Astrocyte (in vitro differentiated cells and primary cell): ENCODE measurements around the gene GSAP. TPM values are rescaled to one million over a fixed set of nuclear protein-coding genes. Genes with fewer than 3 reads are reported as not detected.

Experiments used
- DNase-seq: peaks from one replicate; pipeline ENCODE4 v3.0.0-alpha.2; 2010; ENCODE audit warnings: low read depth
- FAIRE-seq: peaks from 2 replicates; lab custom pipeline; 2011; peaks lifted over from hg19 to GRCh38; lab: Jason Lieb, UNC
- H2AFZ ChIP-seq: 2 replicates; pipeline ENCODE4 v1.6.0; 2012; ENCODE audit warnings: low read depth, low read length, inconsistent platforms
- H3K27ac ChIP-seq: 2 replicates; pipeline ENCODE4 v1.5.1; 2011; ENCODE audit warnings: low read depth, low read length, inconsistent platforms
- H3K27me3 ChIP-seq: 2 replicates; pipeline ENCODE4 v1.6.0; 2011; ENCODE audit warnings: low read length, inconsistent platforms; ENCODE audit not compliant: insufficient read depth
- H3K36me3 ChIP-seq: 2 replicates; pipeline ENCODE4 v1.5.1; 2011; ENCODE audit warnings: low read length, inconsistent platforms; ENCODE audit not compliant: insufficient read depth
- H3K4me1 ChIP-seq: 2 replicates; pipeline ENCODE4 v1.5.1; 2011; ENCODE audit warnings: low read length, inconsistent platforms; ENCODE audit not compliant: insufficient read depth
- H3K4me2 ChIP-seq: 2 replicates; pipeline ENCODE4 v1.6.0; 2012; ENCODE audit warnings: low read length, inconsistent platforms
- H3K4me3 ChIP-seq: 2 replicates; pipeline ENCODE4 v1.5.1; 2011; ENCODE audit warnings: low read depth, mild to moderate bottlenecking, low read length, inconsistent platforms; ENCODE audit not compliant: insufficient read depth
- H3K79me2 ChIP-seq: 2 replicates; pipeline ENCODE4 v1.6.0; 2012; ENCODE audit warnings: mild to moderate bottlenecking, low read length, inconsistent platforms; ENCODE audit not compliant: insufficient read depth
- H3K9ac ChIP-seq: 2 replicates; pipeline ENCODE4 v1.6.0; 2012; ENCODE audit warnings: mild to moderate bottlenecking, low read length, inconsistent platforms
- H3K9me3 ChIP-seq: 2 replicates; pipeline ENCODE4 v1.5.1; 2012; ENCODE audit warnings: low read depth, mild to moderate bottlenecking, low read length, inconsistent platforms; ENCODE audit not compliant: insufficient read depth
- H4K20me1 ChIP-seq: 2 replicates; pipeline ENCODE4 v1.6.0; 2012; ENCODE audit warnings: low read length, inconsistent platforms; ENCODE audit not compliant: insufficient read depth
- H3K27ac Mint-ChIP-seq: one replicate; pipeline ENCODE4 v1.8.0; 2021; ENCODE audit warnings: mild to moderate bottlenecking, mixed read lengths; ENCODE audit not compliant: unreplicated experiment
- H3K27me3 Mint-ChIP-seq: one replicate; pipeline ENCODE4 v1.8.0; 2021; ENCODE audit warnings: low read depth, mixed read lengths; ENCODE audit not compliant: unreplicated experiment
- H3K36me3 Mint-ChIP-seq: one replicate; pipeline ENCODE4 v1.8.0; 2021; ENCODE audit warnings: low read depth, mixed read lengths; ENCODE audit not compliant: unreplicated experiment
- H3K4me1 Mint-ChIP-seq: one replicate; pipeline ENCODE4 v1.8.0; 2021; ENCODE audit warnings: low read depth, mixed read lengths; ENCODE audit not compliant: unreplicated experiment
- H3K4me3 Mint-ChIP-seq: one replicate; pipeline ENCODE4 v1.8.0; 2021; ENCODE audit warnings: mild to moderate bottlenecking, moderate library complexity, mixed read lengths; ENCODE audit not compliant: unreplicated experiment
- H3K9me3 Mint-ChIP-seq: one replicate; pipeline ENCODE4 v1.8.0; 2021; ENCODE audit warnings: mild to moderate bottlenecking, mixed read lengths; ENCODE audit not compliant: unreplicated experiment
- EZH2 ChIP-seq: IDR thresholded peaks from 2 replicates; pipeline ENCODE4 v1.6.1; 2012; ENCODE audit warnings: mild to moderate bottlenecking, low read length, inconsistent platforms; ENCODE audit not compliant: insufficient read depth
- total RNA-seq: library from RNA; stranded (reverse); gene quantifications from 2 replicates; pipeline ENCODE4 v1.2.1, GENCODE V29; 2021
- TF ChIP-seq, protein P1 (sequence below): IDR thresholded peaks from 2 replicates; pipeline ENCODE4 v1.5.1; 2011; ENCODE audit warnings: low read depth, mild to moderate bottlenecking, inconsistent platforms, low read length, moderate library complexity; ENCODE audit not compliant: insufficient read depth

GSAP gene
- total RNA-seq, 1 donor from 2014 or later, result 4.1 TPM

DNA sequence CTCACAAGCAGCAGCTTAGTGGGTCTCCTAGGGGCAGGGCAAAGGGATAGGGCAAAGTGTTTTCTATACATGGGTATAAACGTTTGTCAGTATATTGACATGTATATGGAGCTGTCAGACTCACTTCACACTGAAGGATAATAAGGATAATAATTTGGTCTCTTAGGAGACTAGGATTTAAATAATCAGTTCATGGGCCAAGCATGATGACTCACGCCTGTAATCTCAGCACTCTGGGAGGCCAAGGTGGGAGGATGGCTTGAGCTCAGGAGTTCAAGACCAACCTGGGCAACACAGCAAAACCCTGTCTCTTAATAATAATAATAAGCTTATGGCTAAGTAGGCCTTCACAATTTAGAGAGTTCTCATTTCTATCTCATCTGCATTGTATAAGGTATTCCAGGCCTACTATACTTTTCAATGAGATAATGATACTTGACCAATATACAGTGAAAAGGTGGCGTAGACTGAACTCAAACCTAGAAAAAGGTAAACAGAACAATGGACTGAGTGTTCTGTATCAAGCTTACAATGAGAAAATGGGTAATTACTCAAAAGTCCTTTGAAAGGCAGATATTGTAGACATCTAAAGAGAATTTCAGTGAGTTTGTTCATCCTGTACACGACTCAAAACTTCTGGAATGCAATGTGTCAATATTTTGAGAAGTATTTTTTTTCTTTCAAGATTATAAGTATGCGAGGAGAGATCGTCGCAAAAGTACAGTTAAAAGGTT is 7.0 kb downstream of the GSAP start:
- DNase-seq, result peak; percentile 34
- H3K27me3 ChIP-seq, result no peaks in the 10 kb centered on the region
- Mint-ChIP-seq H3K4me3 (peak overlapping the region; percentile 54), H3K9me3 (no peaks in the 10 kb centered on the region), H3K36me3 (no peaks in the 10 kb centered on the region), H3K27me3 (no peaks in the 10 kb centered on the region), H3K4me1 (peaks cover 24% of the 10 kb centered on the region), H3K27ac (peak overlapping the region; percentile 87)
- peak overlapping the region; percentile 54 for H3K27ac ChIP-seq
- peaks cover 14% of the 10 kb centered on the region for H3K4me1 ChIP-seq
- H3K9ac ChIP-seq, result no peak overlapping the region
- peak overlapping the region; percentile 6 for H3K4me3 ChIP-seq
- peak overlapping the region; percentile 61 for H3K4me2 ChIP-seq
- no peaks in the 10 kb centered on the region for H3K79me2 ChIP-seq
- no peak for FAIRE-seq
- H3K9me3 ChIP-seq, result no peaks in the 10 kb centered on the region
- no peak overlapping the region for H2AFZ ChIP-seq
- H4K20me1 ChIP-seq, result no peaks in the 10 kb centered on the region
- no peak for TF ChIP-seq EZH2
- TF ChIP-seq, protein P1, sequence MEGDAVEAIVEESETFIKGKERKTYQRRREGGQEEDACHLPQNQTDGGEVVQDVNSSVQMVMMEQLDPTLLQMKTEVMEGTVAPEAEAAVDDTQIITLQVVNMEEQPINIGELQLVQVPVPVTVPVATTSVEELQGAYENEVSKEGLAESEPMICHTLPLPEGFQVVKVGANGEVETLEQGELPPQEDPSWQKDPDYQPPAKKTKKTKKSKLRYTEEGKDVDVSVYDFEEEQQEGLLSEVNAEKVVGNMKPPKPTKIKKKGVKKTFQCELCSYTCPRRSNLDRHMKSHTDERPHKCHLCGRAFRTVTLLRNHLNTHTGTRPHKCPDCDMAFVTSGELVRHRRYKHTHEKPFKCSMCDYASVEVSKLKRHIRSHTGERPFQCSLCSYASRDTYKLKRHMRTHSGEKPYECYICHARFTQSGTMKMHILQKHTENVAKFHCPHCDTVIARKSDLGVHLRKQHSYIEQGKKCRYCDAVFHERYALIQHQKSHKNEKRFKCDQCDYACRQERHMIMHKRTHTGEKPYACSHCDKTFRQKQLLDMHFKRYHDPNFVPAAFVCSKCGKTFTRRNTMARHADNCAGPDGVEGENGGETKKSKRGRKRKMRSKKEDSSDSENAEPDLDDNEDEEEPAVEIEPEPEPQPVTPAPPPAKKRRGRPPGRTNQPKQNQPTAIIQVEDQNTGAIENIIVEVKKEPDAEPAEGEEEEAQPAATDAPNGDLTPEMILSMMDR, result no peak
- H3K36me3 ChIP-seq, result no peaks in the 10 kb centered on the region

DNA sequence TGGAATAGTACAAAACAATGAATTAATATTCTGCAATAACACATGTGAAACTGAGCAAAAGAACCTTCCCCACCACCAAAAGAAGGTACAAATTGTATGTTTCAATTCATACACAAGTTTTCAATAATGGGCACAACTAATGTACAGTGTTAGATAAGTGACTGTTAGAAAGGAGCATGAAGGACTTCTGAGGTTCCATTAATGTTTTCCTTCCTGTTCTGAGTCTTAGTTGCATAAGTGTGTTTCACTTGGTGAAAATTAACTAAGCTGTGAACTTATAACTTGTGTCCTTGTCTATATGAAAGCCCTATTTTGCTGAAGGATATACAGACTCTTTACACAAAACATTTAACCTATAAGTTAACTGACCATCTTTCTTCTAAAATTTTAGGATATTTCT is 8.2 kb downstream of the GSAP start:
- Mint-ChIP-seq H3K4me3 (no peak overlapping the region), H3K9me3 (no peaks in the 10 kb centered on the region), H3K36me3 (no peaks in the 10 kb centered on the region), H3K4me1 (peaks cover 22% of the 10 kb centered on the region), H3K27me3 (no peaks in the 10 kb centered on the region), H3K27ac (peak overlapping the region; percentile 12)
- H2AFZ ChIP-seq, result no peak overlapping the region
- no peaks in the 10 kb centered on the region for H4K20me1 ChIP-seq
- H3K4me3 ChIP-seq, result no peak overlapping the region
- TF ChIP-seq, protein P1, result no peak
- no peak for TF ChIP-seq EZH2
- DNase-seq (no peak), FAIRE-seq (no peak)
- peaks cover 14% of the 10 kb centered on the region for H3K4me1 ChIP-seq
- no peak overlapping the region for H3K27ac ChIP-seq
- H3K4me2 ChIP-seq, result no peak overlapping the region
- H3K36me3 ChIP-seq, result no peaks in the 10 kb centered on the region
- H3K9me3 ChIP-seq, result no peaks in the 10 kb centered on the region
- no peaks in the 10 kb centered on the region for H3K27me3 ChIP-seq
- H3K9ac ChIP-seq, result no peak overlapping the region
- no peaks in the 10 kb centered on the region for H3K79me2 ChIP-seq

- Mint-ChIP-seq H3K27me3 (no peaks in the 10 kb centered on the region), H3K4me1 (peaks cover 26% of the 10 kb centered on the region), H3K9me3 (no peaks in the 10 kb centered on the region), H3K36me3 (no peaks in the 10 kb centered on the region), H3K27ac (no peak overlapping the region), H3K4me3 (no peak overlapping the region)
- H3K27me3 ChIP-seq, result no peaks in the 10 kb centered on the region
- peaks cover 14% of the 10 kb centered on the region for H3K4me1 ChIP-seq
- H2AFZ ChIP-seq, result no peak overlapping the region
- no peaks in the 10 kb centered on the region for H3K36me3 ChIP-seq
- H3K9me3 ChIP-seq, result no peaks in the 10 kb centered on the region
- FAIRE-seq (no peak), DNase-seq (no peak)
- no peaks in the 10 kb centered on the region for H3K79me2 ChIP-seq
- no peak overlapping the region for H3K4me3 ChIP-seq
- H3K4me2 ChIP-seq, result no peak overlapping the region
- TF ChIP-seq, protein P1, result no peak
- TF ChIP-seq EZH2, result no peak
- no peak overlapping the region for H3K9ac ChIP-seq
- H4K20me1 ChIP-seq, result no peaks in the 10 kb centered on the region
- H3K27ac ChIP-seq, result no peak overlapping the region
Measured at GRCh38 chr7:77406421-77406820, 9.7 kb downstream of the GSAP start.
